Measurements from ENCODE around the gene KCTD13.
A peak's percentile ranks its signal among the peaks of the same experiment; 100 is the strongest.
"Not testable (repeated sequence)": the region's sequence is repeated elsewhere in the genome, so short reads cannot be mapped to it uniquely, and the experiment has no call there.

Gene KCTD13

GRCh38 chr16:29912087-29912486 lies 13.9 kb downstream of the KCTD13 start:
- Histone ChIP-seq H3K9me3 (ENCODE audit: insufficient read depth, low read depth, low read length) (no peaks in the 10 kb centered on the region), H3K9ac (ENCODE audit: low read depth, low read length) (no peak overlapping the region), H3K4me3 (ENCODE audit: low read length) (no peak overlapping the region), H3K36me3 (ENCODE audit: insufficient read depth, low read depth, low read length) (no peaks in the 10 kb centered on the region), H3K27ac (ENCODE audit: low read length) (no peak overlapping the region), H3K27me3 (ENCODE audit: insufficient read depth, low read length) (no peaks in the 10 kb centered on the region), H3K4me1 (ENCODE audit: insufficient read depth, low read length) (no peaks in the 10 kb centered on the region)

GRCh38 chr16:29911676-29912010 lies 14.4 kb downstream of the KCTD13 start:
- Histone ChIP-seq H3K27me3 (ENCODE audit: insufficient read depth, low read length) (no peaks in the 10 kb centered on the region), H3K9me3 (ENCODE audit: insufficient read depth, low read depth, low read length) (no peaks in the 10 kb centered on the region), H3K4me3 (ENCODE audit: low read length) (no peak overlapping the region), H3K4me1 (ENCODE audit: insufficient read depth, low read length) (no peaks in the 10 kb centered on the region), H3K36me3 (ENCODE audit: insufficient read depth, low read depth, low read length) (no peaks in the 10 kb centered on the region), H3K27ac (ENCODE audit: low read length) (no peak overlapping the region), H3K9ac (ENCODE audit: low read depth, low read length) (no peak overlapping the region)

GRCh38 chr16:29910819-29911675 lies 15.0 kb downstream of the KCTD13 start:
- Histone ChIP-seq H3K9me3 (ENCODE audit: insufficient read depth, low read depth, low read length) (no peaks in the 10 kb centered on the region), H3K27me3 (ENCODE audit: insufficient read depth, low read length) (no peaks in the 10 kb centered on the region), H3K27ac (ENCODE audit: low read length) (no peak overlapping the region), H3K36me3 (ENCODE audit: insufficient read depth, low read depth, low read length) (no peaks in the 10 kb centered on the region), H3K4me3 (ENCODE audit: low read length) (no peak overlapping the region), H3K4me1 (ENCODE audit: insufficient read depth, low read length) (no peaks in the 10 kb centered on the region), H3K9ac (ENCODE audit: low read depth, low read length) (no peak overlapping the region)

GRCh38 chr16:29909851-29910250 lies 16.2 kb downstream of the KCTD13 start:
- not testable (repeated sequence) for H3K36me3 ChIP-seq (ENCODE audit: insufficient read depth, low read depth, low read length); H3K9me3 ChIP-seq (ENCODE audit: insufficient read depth, low read depth, low read length); H3K27me3 ChIP-seq (ENCODE audit: insufficient read depth, low read length); H3K4me3 ChIP-seq (ENCODE audit: low read length); H3K4me1 ChIP-seq (ENCODE audit: insufficient read depth, low read length); H3K27ac ChIP-seq (ENCODE audit: low read length); H3K9ac ChIP-seq (ENCODE audit: low read depth, low read length)

GRCh38 chr16:29909391-29909790 lies 16.6 kb downstream of the KCTD13 start:
- Histone ChIP-seq H3K9me3 (ENCODE audit: insufficient read depth, low read depth, low read length) (no peaks in the 10 kb centered on the region), H3K27ac (ENCODE audit: low read length) (no peak overlapping the region), H3K4me1 (ENCODE audit: insufficient read depth, low read length) (no peaks in the 10 kb centered on the region), H3K4me3 (ENCODE audit: low read length) (no peak overlapping the region), H3K27me3 (ENCODE audit: insufficient read depth, low read length) (no peaks in the 10 kb centered on the region), H3K36me3 (ENCODE audit: insufficient read depth, low read depth, low read length) (peaks cover 8% of the 10 kb centered on the region; the same call in 1 of the 2 replicates), H3K9ac (ENCODE audit: low read depth, low read length) (no peak overlapping the region)

- no peak overlapping the region for H3K4me3 ChIP-seq (ENCODE audit: low read length)
- no peaks in the 10 kb centered on the region for H3K4me1 ChIP-seq (ENCODE audit: insufficient read depth, low read length)
- no peaks in the 10 kb centered on the region for H3K9me3 ChIP-seq (ENCODE audit: insufficient read depth, low read depth, low read length)
- no peak overlapping the region for H3K9ac ChIP-seq (ENCODE audit: low read depth, low read length)
- peaks cover 8% of the 10 kb centered on the region; the same call in 1 of the 2 replicates for H3K36me3 ChIP-seq (ENCODE audit: insufficient read depth, low read depth, low read length)
- H3K27me3 ChIP-seq (ENCODE audit: insufficient read depth, low read length) = no peaks in the 10 kb centered on the region
- H3K27ac ChIP-seq (ENCODE audit: low read length) = no peak overlapping the region
These were observed 17.3 kb downstream of the KCTD13 start for GRCh38 chr16:29908719-29909220.

- H3K4me1 ChIP-seq (ENCODE audit: insufficient read depth, low read length) = no peaks in the 10 kb centered on the region
- no peaks in the 10 kb centered on the region for H3K27me3 ChIP-seq (ENCODE audit: insufficient read depth, low read length)
- H3K4me3 ChIP-seq (ENCODE audit: low read length) = no peak overlapping the region
- H3K9ac ChIP-seq (ENCODE audit: low read depth, low read length) = no peak overlapping the region
- H3K36me3 ChIP-seq (ENCODE audit: insufficient read depth, low read depth, low read length) = peaks cover 11% of the 10 kb centered on the region; the same call in 1 of the 2 replicates
- no peaks in the 10 kb centered on the region for H3K9me3 ChIP-seq (ENCODE audit: insufficient read depth, low read depth, low read length)
- H3K27ac ChIP-seq (ENCODE audit: low read length) = no peak overlapping the region
These were observed 18.1 kb downstream of the KCTD13 start for GRCh38 chr16:29907973-29908372.

- no peak overlapping the region for H3K4me3 ChIP-seq (ENCODE audit: low read length)
- H3K27ac ChIP-seq (ENCODE audit: low read length) = no peak overlapping the region
- H3K4me1 ChIP-seq (ENCODE audit: insufficient read depth, low read length) = no peaks in the 10 kb centered on the region
- no peak overlapping the region for H3K9ac ChIP-seq (ENCODE audit: low read depth, low read length)
- peaks cover 11% of the 10 kb centered on the region; the same call in 1 of the 2 replicates for H3K36me3 ChIP-seq (ENCODE audit: insufficient read depth, low read depth, low read length)
- H3K9me3 ChIP-seq (ENCODE audit: insufficient read depth, low read depth, low read length) = no peaks in the 10 kb centered on the region
- no peaks in the 10 kb centered on the region for H3K27me3 ChIP-seq (ENCODE audit: insufficient read depth, low read length)
These were observed 19.3 kb downstream of the KCTD13 start for GRCh38 chr16:29906520-29907244.

GRCh38 chr16:29905668-29906067 lies 20.4 kb downstream of the KCTD13 start:
- Histone ChIP-seq H3K9me3 (ENCODE audit: insufficient read depth, low read depth, low read length) (no peaks in the 10 kb centered on the region), H3K9ac (ENCODE audit: low read depth, low read length) (no peak overlapping the region), H3K4me3 (ENCODE audit: low read length) (no peak overlapping the region), H3K36me3 (ENCODE audit: insufficient read depth, low read depth, low read length) (peaks cover 11% of the 10 kb centered on the region; the same call in 1 of the 2 replicates), H3K4me1 (ENCODE audit: insufficient read depth, low read length) (no peaks in the 10 kb centered on the region), H3K27me3 (ENCODE audit: insufficient read depth, low read length) (no peaks in the 10 kb centered on the region), H3K27ac (ENCODE audit: low read length) (no peak overlapping the region)

GRCh38 chr16:29904947-29905346 lies 21.1 kb downstream of the KCTD13 start:
- no peak overlapping the region for H3K4me3 ChIP-seq (ENCODE audit: low read length)
- H3K36me3 ChIP-seq (ENCODE audit: insufficient read depth, low read depth, low read length) = peaks cover 11% of the 10 kb centered on the region; the same call in 1 of the 2 replicates
- no peaks in the 10 kb centered on the region for H3K9me3 ChIP-seq (ENCODE audit: insufficient read depth, low read depth, low read length)
- no peaks in the 10 kb centered on the region for H3K4me1 ChIP-seq (ENCODE audit: insufficient read depth, low read length)
- no peak overlapping the region for H3K27ac ChIP-seq (ENCODE audit: low read length)
- H3K27me3 ChIP-seq (ENCODE audit: insufficient read depth, low read length) = no peaks in the 10 kb centered on the region
- no peak overlapping the region for H3K9ac ChIP-seq (ENCODE audit: low read depth, low read length)

GRCh38 chr16:29903590-29903989 lies 22.4 kb downstream of the KCTD13 start:
- no peaks in the 10 kb centered on the region for H3K9me3 ChIP-seq (ENCODE audit: insufficient read depth, low read depth, low read length)
- no peaks in the 10 kb centered on the region for H3K4me1 ChIP-seq (ENCODE audit: insufficient read depth, low read length)
- no peak overlapping the region for H3K4me3 ChIP-seq (ENCODE audit: low read length)
- no peaks in the 10 kb centered on the region for H3K27me3 ChIP-seq (ENCODE audit: insufficient read depth, low read length)
- no peak overlapping the region for H3K27ac ChIP-seq (ENCODE audit: low read length)
- peaks cover 11% of the 10 kb centered on the region; the same call in 1 of the 2 replicates for H3K36me3 ChIP-seq (ENCODE audit: insufficient read depth, low read depth, low read length)
- no peak overlapping the region for H3K9ac ChIP-seq (ENCODE audit: low read depth, low read length)

- peaks cover 11% of the 10 kb centered on the region; the same call in 1 of the 2 replicates for H3K36me3 ChIP-seq (ENCODE audit: insufficient read depth, low read depth, low read length)
- H3K9ac ChIP-seq (ENCODE audit: low read depth, low read length) = 0 out of 2 replicates have a peak overlapping the region, but pooled peaks have one; percentile 78
- no peaks in the 10 kb centered on the region for H3K27me3 ChIP-seq (ENCODE audit: insufficient read depth, low read length)
- no peak overlapping the region for H3K27ac ChIP-seq (ENCODE audit: low read length)
- no peaks in the 10 kb centered on the region for H3K9me3 ChIP-seq (ENCODE audit: insufficient read depth, low read depth, low read length)
- H3K4me3 ChIP-seq (ENCODE audit: low read length) = peak overlapping the region; percentile 93; the same call in 1 of the 2 replicates
- 0 out of 2 replicates have a peak, but pooled peaks cover 2% of the 10 kb centered on the region for H3K4me1 ChIP-seq (ENCODE audit: insufficient read depth, low read length)
These were observed 24.4 kb downstream of the KCTD13 start for GRCh38 chr16:29901607-29901945.
